GM12878 (cell line): Measurements from ENCODE around the gene ABCA13. TPM values are rescaled to one million over a fixed set of nuclear protein-coding genes. Genes with fewer than 3 reads are reported as not detected.

Experiments used
- ATAC-seq: fragments of 200-7000 bp; cut with Tn5 transposase; 3 replicates; pipeline ENCODE4 v1.9.1; 2020; ENCODE audit warnings: mild to moderate bottlenecking, moderate library complexity
- BruUV-seq: library from RNA; stranded (reverse); fragments of 400-500 nt; replicated peaks from 2 replicates; lab custom pipeline; 2021; lab: Mats Ljungman, UMichigan
- CTCF ChIA-PET: fragments of 300-600 bp; sonication (Branson Sonifier 250); formaldehyde crosslinking; extraction: SDS; loops from one replicate; lab custom pipeline; 2021; ENCODE audit warnings: inconsistent platforms; lab: Yijun Ruan, JAX
- POLR2A ChIA-PET: fragments of 350-600 bp; formaldehyde crosslinking; extraction: SDS; loops from one replicate; lab custom pipeline; 2021; ENCODE audit warnings: inconsistent platforms; lab: Charles Lee
- RAD21 ChIA-PET: fragments of 300-600 bp; sonication (Branson Sonifier 250); formaldehyde crosslinking; loops from one replicate; lab custom pipeline; 2023; ENCODE audit warnings: antibody characterized with exemption; ENCODE audit not compliant: unreplicated experiment; lab: Charles Lee
- SMC1A ChIA-PET: fragments of 300-600 bp; sonication (Branson Sonifier 250); formaldehyde crosslinking; loops from one replicate; lab custom pipeline; 2023; ENCODE audit not compliant: unreplicated experiment, uncharacterized antibody; lab: Charles Lee
- DNase-seq: peaks from one replicate; pipeline ENCODE4 v3.0.0-alpha.2; 2011; ENCODE audit warnings: low read depth, low spot score
- FAIRE-seq: peaks from 3 replicates; lab custom pipeline; 2011; peaks lifted over from hg19 to GRCh38; lab: Jason Lieb, UNC
- H2AFZ ChIP-seq: 2 replicates; pipeline ENCODE4 v1.6.0; 2011; ENCODE audit warnings: low read depth, low read length, control low read depth; ENCODE audit not compliant: control insufficient read depth
- H3K27ac ChIP-seq: 2 replicates; pipeline ENCODE4 v1.5.1; 2011; ENCODE audit warnings: control low read depth; ENCODE audit not compliant: control insufficient read depth, insufficient read depth
- H3K27me3 ChIP-seq, 2 experiments: replicated peaks in 1 of 2; 2 replicates each; pipeline versions ENCODE4 v1.6.0 to v1.6.1; 2011; ENCODE audit warnings: low read length in 1 of 2; ENCODE audit not compliant: control insufficient read depth in 2 of 2, insufficient read depth in 2 of 2
- H3K36me3 ChIP-seq, 2 experiments: 2 replicates each; pipeline ENCODE4 v1.5.1; 2011; ENCODE audit warnings: low read length in 1 of 2; ENCODE audit not compliant: control insufficient read depth in 2 of 2, insufficient read depth in 2 of 2
- H3K4me1 ChIP-seq: 2 replicates; pipeline ENCODE4 v1.6.1; 2011; ENCODE audit warnings: mild to moderate bottlenecking, low read length, moderate library complexity, mixed read lengths; ENCODE audit not compliant: control insufficient read depth, insufficient read depth
- H3K4me2 ChIP-seq: 2 replicates; pipeline ENCODE4 v1.6.0; 2011; ENCODE audit warnings: control low read depth; ENCODE audit not compliant: control insufficient read depth, insufficient read depth
- H3K4me3 ChIP-seq: fragments of 200-600 bp; sonication (generic); 2 replicates; pipeline ENCODE4 v1.5.1; 2016
- H3K79me2 ChIP-seq: 2 replicates; pipeline ENCODE4 v1.6.0; 2011; ENCODE audit warnings: low read length; ENCODE audit not compliant: control insufficient read depth, insufficient read depth
- H3K9ac ChIP-seq: 2 replicates; pipeline ENCODE4 v1.8.0; 2011; ENCODE audit warnings: low read length, control low read depth, mixed read lengths; ENCODE audit not compliant: control insufficient read depth, insufficient read depth
- H3K9me3 ChIP-seq: replicated peaks from 3 replicates; pipeline ENCODE4 v1.5.1; 2011; ENCODE audit warnings: mild to moderate bottlenecking, low read length; ENCODE audit not compliant: control insufficient read depth, insufficient read depth
- H4K20me1 ChIP-seq: 2 replicates; pipeline ENCODE4 v1.6.0; 2011; ENCODE audit not compliant: control insufficient read depth, insufficient read depth
- ATF7 ChIP-seq: fragments of 450-650 bp; IDR thresholded peaks from 2 replicates; pipeline ENCODE4 v1.6.1; 2016; ENCODE audit warnings: low read depth, mild to moderate bottlenecking
- EP300 ChIP-seq, 2 experiments: fragments of 150-350 bp in 1 of 2; IDR thresholded peaks; 2 replicates each; pipeline ENCODE4 v1.6.1; 2011 to 2012; ENCODE audit warnings: low read depth in 2 of 2, low read length in 2 of 2, borderline replicate concordance in 1 of 2, improper control_type of control experiment in 1 of 2, inconsistent platforms in 1 of 2; ENCODE audit not compliant: control insufficient read depth in 1 of 2
- LARP7 ChIP-seq: fragments of 450-650 bp; IDR thresholded peaks from 2 replicates; pipeline ENCODE4 v1.6.1; 2017; ENCODE audit warnings: mild to moderate bottlenecking
- MYB ChIP-seq: fragments of 150-350 bp; IDR thresholded peaks from 2 replicates; pipeline ENCODE4 v1.6.1; 2014; ENCODE audit warnings: mild to moderate bottlenecking, low read depth, low read length, borderline replicate concordance
- NFYA ChIP-seq: IDR thresholded peaks from 2 replicates; pipeline ENCODE4 v1.6.1; 2011; ENCODE audit warnings: low read depth, mild to moderate bottlenecking, low read length, improper control_type of control experiment, borderline replicate concordance
- NR2C2 ChIP-seq: IDR thresholded peaks from 2 replicates; pipeline ENCODE4 v1.6.1; 2011; ENCODE audit warnings: borderline replicate concordance, low read depth; ENCODE audit not compliant: control insufficient read depth, insufficient read length
- PAX5 ChIP-seq: IDR thresholded peaks from 2 replicates; pipeline ENCODE4 v1.6.1; 2011; ENCODE audit warnings: low read depth, low read length, borderline replicate concordance
- SUZ12 ChIP-seq: fragments of 200-600 bp; sonication (generic); IDR thresholded peaks from one replicate; pipeline ENCODE4 v1.6.1; 2018; ENCODE audit warnings: antibody characterized with exemption, mild to moderate bottlenecking; ENCODE audit not compliant: unreplicated experiment
- ZNF217 ChIP-seq: fragments of 450-650 bp; IDR thresholded peaks from 2 replicates; pipeline ENCODE4 v1.6.1; 2017; ENCODE audit warnings: antibody characterized with exemption, mild to moderate bottlenecking
- WGBS: methylation state at CpG from one replicate; pipeline ENCODE4 v1.1.6; 2016; ENCODE audit warnings: low lambda C conversion rate; ENCODE audit not compliant: insufficient replicate concordance, insufficient coverage; ENCODE audit errors: missing lambda C conversion rate; 5-methylcytosine and 5-hydroxymethylcytosine counted together
- in situ Hi-C: fragments of 300-500 bp; cut with MboI; formaldehyde crosslinking; loops from 9 replicates; pipeline ENCODE4 v1.14.3; 2018; ENCODE audit warnings: mixed read lengths
- intact Hi-C: fragments of 100-400 bp; cut with micrococcal nuclease; formaldehyde crosslinking; loops from one replicate; pipeline ENCODE4 v1.14.2; 2022; ENCODE audit not compliant: unreplicated experiment
- polyA plus RNA-seq, 11 experiments: library from polyadenylated mRNA; depleted of rRNA in 4 of 11; unstranded in 6 of 11; stranded (reverse) in 5 of 11; fragments of >200 nt; fragmentation: Nextera tagmentation in 4 of 11; fragmentation: Illumina TruSeq in 1 of 11; extraction: Ambion mirVana in 4 of 11; extraction: Trizol in 1 of 11; gene quantifications; 1 replicate in 1 of 11; 2 replicates in 10 of 11; pipeline versions ENCODE4 v1.2.1 to v1.2.3, GENCODE V29; 2011 to 2016; ENCODE audit warnings: inconsistent platforms in 2 of 11, missing spikeins in 2 of 11, low read depth in 1 of 11
- total RNA-seq, 4 experiments: library from RNA; depleted of rRNA in 3 of 4; stranded (reverse); fragments of >200 nt in 3 of 4; fragmentation: Illumina TruSeq in 1 of 4; extraction: Trizol in 1 of 4; gene quantifications; 2 replicates each; pipeline versions ENCODE4 v1.2.1 to v1.2.3, GENCODE V29; 2013 to 2021
- TF ChIP-seq, protein P1 (sequence below): IDR thresholded peaks from 2 replicates; pipeline ENCODE4 v1.6.1; 2011; ENCODE audit warnings: low read depth, low read length, improper control_type of control experiment, borderline replicate concordance
- TF ChIP-seq, protein P2 (sequence below): fragments of 450-650 bp; IDR thresholded peaks from 2 replicates; pipeline ENCODE4 v1.6.1; 2017; ENCODE audit warnings: mild to moderate bottlenecking, moderate library complexity
- TF ChIP-seq, protein P3 (sequence below): IDR thresholded peaks from 2 replicates; pipeline ENCODE4 v1.6.1; 2012; ENCODE audit warnings: low read depth, low read length, improper control_type of control experiment
- TF ChIP-seq, protein P4 (sequence below): fragments of 450-650 bp; IDR thresholded peaks from 2 replicates; pipeline ENCODE4 v1.6.1; 2016; ENCODE audit warnings: mild to moderate bottlenecking, moderate library complexity, borderline replicate concordance

ABCA13 gene
- total and polyA plus RNA-seq, 10 of the 15 experiments (the other 5 are each of a cell fraction or from before 2014, with no cell fraction given), result under 0.01 to 0.98 (median 0.04) TPM; not detected in 2

DNA sequence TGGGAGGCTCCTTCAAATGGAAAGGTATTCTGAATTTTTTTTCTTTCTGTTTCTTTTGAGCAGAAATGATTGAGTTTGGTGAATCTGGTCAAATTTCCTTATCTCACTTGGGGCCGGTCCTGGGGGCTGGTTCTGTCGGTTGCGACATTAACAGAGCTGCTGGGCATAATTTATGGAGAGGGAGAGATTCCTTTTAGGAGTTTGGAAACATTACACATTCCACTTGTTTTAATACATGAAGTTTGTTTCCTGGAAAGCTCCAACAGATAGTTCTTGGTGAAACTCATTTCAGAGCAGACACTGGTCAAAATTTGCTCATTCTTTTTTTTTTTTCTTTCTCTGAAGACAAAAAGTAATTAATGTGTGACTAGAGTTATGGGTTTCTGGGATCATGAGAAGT is 129.9 kb downstream of the ABCA13 start:
- H3K9me3 ChIP-seq, result no peaks in the 10 kb centered on the region
- H2AFZ ChIP-seq, result no peak overlapping the region
- ChIA-PET POLR2A (no interaction called here), RAD21 (no interaction called here), SMC1A (interaction anchor here (1.3 kb wide), 1 partner anchor 1490 kb away, joined by 3 read pairs; no protein-coding TSS in a partner anchor), CTCF (no interaction called here)
- H3K9ac ChIP-seq, result no peak overlapping the region
- no peak for TF ChIP-seq SUZ12
- TF ChIP-seq MYB, result no peak
- no peak for TF ChIP-seq EP300 (IDR thresholded peaks at IDR 0.05; ENCODE audit: borderline replicate concordance in 1 of 2, control insufficient read depth in 1 of 2, low read depth in 2 of 2, low read length in 2 of 2)
- TF ChIP-seq PAX5, result no peak
- TF ChIP-seq, protein P1, sequence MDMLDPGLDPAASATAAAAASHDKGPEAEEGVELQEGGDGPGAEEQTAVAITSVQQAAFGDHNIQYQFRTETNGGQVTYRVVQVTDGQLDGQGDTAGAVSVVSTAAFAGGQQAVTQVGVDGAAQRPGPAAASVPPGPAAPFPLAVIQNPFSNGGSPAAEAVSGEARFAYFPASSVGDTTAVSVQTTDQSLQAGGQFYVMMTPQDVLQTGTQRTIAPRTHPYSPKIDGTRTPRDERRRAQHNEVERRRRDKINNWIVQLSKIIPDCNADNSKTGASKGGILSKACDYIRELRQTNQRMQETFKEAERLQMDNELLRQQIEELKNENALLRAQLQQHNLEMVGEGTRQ, result no peak
- TF ChIP-seq, protein P2, sequence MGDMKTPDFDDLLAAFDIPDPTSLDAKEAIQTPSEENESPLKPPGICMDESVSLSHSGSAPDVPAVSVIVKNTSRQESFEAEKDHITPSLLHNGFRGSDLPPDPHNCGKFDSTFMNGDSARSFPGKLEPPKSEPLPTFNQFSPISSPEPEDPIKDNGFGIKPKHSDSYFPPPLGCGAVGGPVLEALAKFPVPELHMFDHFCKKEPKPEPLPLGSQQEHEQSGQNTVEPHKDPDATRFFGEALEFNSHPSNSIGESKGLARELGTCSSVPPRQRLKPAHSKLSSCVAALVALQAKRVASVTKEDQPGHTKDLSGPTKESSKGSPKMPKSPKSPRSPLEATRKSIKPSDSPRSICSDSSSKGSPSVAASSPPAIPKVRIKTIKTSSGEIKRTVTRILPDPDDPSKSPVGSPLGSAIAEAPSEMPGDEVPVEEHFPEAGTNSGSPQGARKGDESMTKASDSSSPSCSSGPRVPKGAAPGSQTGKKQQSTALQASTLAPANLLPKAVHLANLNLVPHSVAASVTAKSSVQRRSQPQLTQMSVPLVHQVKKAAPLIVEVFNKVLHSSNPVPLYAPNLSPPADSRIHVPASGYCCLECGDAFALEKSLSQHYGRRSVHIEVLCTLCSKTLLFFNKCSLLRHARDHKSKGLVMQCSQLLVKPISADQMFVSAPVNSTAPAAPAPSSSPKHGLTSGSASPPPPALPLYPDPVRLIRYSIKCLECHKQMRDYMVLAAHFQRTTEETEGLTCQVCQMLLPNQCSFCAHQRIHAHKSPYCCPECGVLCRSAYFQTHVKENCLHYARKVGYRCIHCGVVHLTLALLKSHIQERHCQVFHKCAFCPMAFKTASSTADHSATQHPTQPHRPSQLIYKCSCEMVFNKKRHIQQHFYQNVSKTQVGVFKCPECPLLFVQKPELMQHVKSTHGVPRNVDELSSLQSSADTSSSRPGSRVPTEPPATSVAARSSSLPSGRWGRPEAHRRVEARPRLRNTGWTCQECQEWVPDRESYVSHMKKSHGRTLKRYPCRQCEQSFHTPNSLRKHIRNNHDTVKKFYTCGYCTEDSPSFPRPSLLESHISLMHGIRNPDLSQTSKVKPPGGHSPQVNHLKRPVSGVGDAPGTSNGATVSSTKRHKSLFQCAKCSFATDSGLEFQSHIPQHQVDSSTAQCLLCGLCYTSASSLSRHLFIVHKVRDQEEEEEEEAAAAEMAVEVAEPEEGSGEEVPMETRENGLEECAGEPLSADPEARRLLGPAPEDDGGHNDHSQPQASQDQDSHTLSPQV, result no peak
- TF ChIP-seq ZNF217, result no peak
- TF ChIP-seq, protein P3, sequence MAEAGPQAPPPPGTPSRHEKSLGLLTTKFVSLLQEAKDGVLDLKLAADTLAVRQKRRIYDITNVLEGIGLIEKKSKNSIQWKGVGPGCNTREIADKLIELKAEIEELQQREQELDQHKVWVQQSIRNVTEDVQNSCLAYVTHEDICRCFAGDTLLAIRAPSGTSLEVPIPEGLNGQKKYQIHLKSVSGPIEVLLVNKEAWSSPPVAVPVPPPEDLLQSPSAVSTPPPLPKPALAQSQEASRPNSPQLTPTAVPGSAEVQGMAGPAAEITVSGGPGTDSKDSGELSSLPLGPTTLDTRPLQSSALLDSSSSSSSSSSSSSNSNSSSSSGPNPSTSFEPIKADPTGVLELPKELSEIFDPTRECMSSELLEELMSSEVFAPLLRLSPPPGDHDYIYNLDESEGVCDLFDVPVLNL, result no peak
- TF ChIP-seq ATF7, result no peak
- no peak for TF ChIP-seq NR2C2
- no peak for TF ChIP-seq LARP7
- TF ChIP-seq NFYA, result no peak
- TF ChIP-seq, protein P4, sequence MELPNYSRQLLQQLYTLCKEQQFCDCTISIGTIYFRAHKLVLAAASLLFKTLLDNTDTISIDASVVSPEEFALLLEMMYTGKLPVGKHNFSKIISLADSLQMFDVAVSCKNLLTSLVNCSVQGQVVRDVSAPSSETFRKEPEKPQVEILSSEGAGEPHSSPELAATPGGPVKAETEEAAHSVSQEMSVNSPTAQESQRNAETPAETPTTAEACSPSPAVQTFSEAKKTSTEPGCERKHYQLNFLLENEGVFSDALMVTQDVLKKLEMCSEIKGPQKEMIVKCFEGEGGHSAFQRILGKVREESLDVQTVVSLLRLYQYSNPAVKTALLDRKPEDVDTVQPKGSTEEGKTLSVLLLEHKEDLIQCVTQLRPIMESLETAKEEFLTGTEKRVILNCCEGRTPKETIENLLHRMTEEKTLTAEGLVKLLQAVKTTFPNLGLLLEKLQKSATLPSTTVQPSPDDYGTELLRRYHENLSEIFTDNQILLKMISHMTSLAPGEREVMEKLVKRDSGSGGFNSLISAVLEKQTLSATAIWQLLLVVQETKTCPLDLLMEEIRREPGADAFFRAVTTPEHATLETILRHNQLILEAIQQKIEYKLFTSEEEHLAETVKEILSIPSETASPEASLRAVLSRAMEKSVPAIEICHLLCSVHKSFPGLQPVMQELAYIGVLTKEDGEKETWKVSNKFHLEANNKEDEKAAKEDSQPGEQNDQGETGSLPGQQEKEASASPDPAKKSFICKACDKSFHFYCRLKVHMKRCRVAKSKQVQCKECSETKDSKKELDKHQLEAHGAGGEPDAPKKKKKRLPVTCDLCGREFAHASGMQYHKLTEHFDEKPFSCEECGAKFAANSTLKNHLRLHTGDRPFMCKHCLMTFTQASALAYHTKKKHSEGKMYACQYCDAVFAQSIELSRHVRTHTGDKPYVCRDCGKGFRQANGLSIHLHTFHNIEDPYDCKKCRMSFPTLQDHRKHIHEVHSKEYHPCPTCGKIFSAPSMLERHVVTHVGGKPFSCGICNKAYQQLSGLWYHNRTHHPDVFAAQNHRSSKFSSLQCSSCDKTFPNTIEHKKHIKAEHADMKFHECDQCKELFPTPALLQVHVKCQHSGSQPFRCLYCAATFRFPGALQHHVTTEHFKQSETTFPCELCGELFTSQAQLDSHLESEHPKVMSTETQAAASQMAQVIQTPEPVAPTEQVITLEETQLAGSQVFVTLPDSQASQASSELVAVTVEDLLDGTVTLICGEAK, result no peak
- intact Hi-C loops, result no loop called here
- no peak overlapping the region for H3K4me3 ChIP-seq
- no peaks in the 10 kb centered on the region for H3K36me3 ChIP-seq
- in situ Hi-C loops, result loop anchor here (10.0 kb wide), 1 partner anchor 1554 kb away; no protein-coding TSS in a partner anchor
- WGBS, result 32% methylated on average over 3 of the region's 3 CpGs
- FAIRE-seq, result no peak
- H3K79me2 ChIP-seq, result no peaks in the 10 kb centered on the region
- H4K20me1 ChIP-seq, result no peaks in the 10 kb centered on the region
- ATAC-seq, result no peak
- no peak for DNase-seq
- H3K27ac ChIP-seq, result no peak overlapping the region
- H3K27me3 ChIP-seq, result no peaks in the 10 kb centered on the region
- peaks cover 5% of the 10 kb centered on the region; the same call in 1 of the 2 replicates for H3K4me1 ChIP-seq
- no peak overlapping the region for H3K4me2 ChIP-seq
- no TSS peak for BruUV-seq
